CD4-positive, alpha-beta T cell (primary cell): ENCODE data around the gene CHM. TPM values are rescaled to one million over a fixed set of nuclear protein-coding genes. Genes with fewer than 3 reads are reported as not detected.

ENCODE experiments used
- ATAC-seq: fragments of 200-7000 bp; cut with Tn5 transposase; one replicate; pipeline ENCODE4 v1.10.0; 2022; ENCODE audit warnings: mild to moderate bottlenecking; ENCODE audit not compliant: poor library complexity
- CTCF ChIA-PET: fragments of 350-600 bp; sonication (Branson Sonifier 250); formaldehyde crosslinking; loops from one replicate; lab custom pipeline; 2021; ENCODE audit warnings: antibody characterized with exemption, inconsistent platforms; lab: Charles Lee
- POLR2A ChIA-PET: fragments of 350-600 bp; sonication (Branson Sonifier 250); formaldehyde crosslinking; loops from one replicate; lab custom pipeline; 2021; ENCODE audit warnings: antibody characterized with exemption, inconsistent platforms; lab: Charles Lee
- DNase-seq, 14 experiments: peaks; one replicate each; pipeline ENCODE4 v3.0.0-alpha.2; 2013 to 2020; ENCODE audit warnings: mixed read lengths in 2 of 14
- H3K27ac ChIP-seq, 2 donors: one replicate each; pipeline versions ENCODE4 v1.5.1 to v1.7.0; 2013; ENCODE audit warnings: low read length in 2 of 2, low read depth in 1 of 2, mild to moderate bottlenecking in 1 of 2
- H3K27me3 ChIP-seq, 2 experiments: 1 replicate in 1 of 2; 2 replicates in 1 of 2; pipeline versions ENCODE4 v1.6.1 to v1.7.0; 2013; ENCODE audit warnings: low read length in 2 of 2, control low read depth in 1 of 2, mild to moderate bottlenecking in 1 of 2, moderate library complexity in 1 of 2; ENCODE audit not compliant: insufficient read depth in 2 of 2, control insufficient read depth in 1 of 2
- H3K36me3 ChIP-seq: one replicate; pipeline ENCODE4 v1.6.1; 2013; ENCODE audit warnings: low read length, control low read depth; ENCODE audit not compliant: insufficient read depth
- H3K4me1 ChIP-seq: one replicate; pipeline ENCODE4 v1.6.1; 2013; ENCODE audit warnings: low read length, control low read depth; ENCODE audit not compliant: insufficient read depth
- H3K4me3 ChIP-seq: one replicate; pipeline ENCODE4 v1.5.1; 2013; ENCODE audit warnings: mild to moderate bottlenecking, low read length, moderate library complexity
- H3K9me3 ChIP-seq, 2 experiments: 1 replicate in 1 of 2; 2 replicates in 1 of 2; pipeline versions ENCODE4 v1.6.1 to v1.7.0; 2013; ENCODE audit warnings: low read length in 2 of 2, mild to moderate bottlenecking in 2 of 2, control low read depth in 1 of 2, moderate library complexity in 1 of 2; ENCODE audit not compliant: control insufficient read depth in 1 of 2, insufficient read depth in 1 of 2
- H3K27ac Mint-ChIP-seq: one replicate; pipeline ENCODE4 v1.8.0; 2020; ENCODE audit warnings: mixed read lengths
- H3K27me3 Mint-ChIP-seq: one replicate; pipeline ENCODE4 v1.8.0; 2021; ENCODE audit warnings: mixed read lengths
- H3K36me3 Mint-ChIP-seq: one replicate; pipeline ENCODE4 v1.8.0; 2021; ENCODE audit warnings: low read depth, mixed read lengths
- H3K4me1 Mint-ChIP-seq: one replicate; pipeline ENCODE4 v1.8.0; 2021; ENCODE audit warnings: low read depth, mixed read lengths
- H3K4me3 Mint-ChIP-seq: one replicate; pipeline ENCODE4 v1.8.0; 2020; ENCODE audit warnings: mild to moderate bottlenecking, mixed read lengths
- H3K9me3 Mint-ChIP-seq: one replicate; pipeline ENCODE4 v1.8.0; 2020; ENCODE audit warnings: mixed read lengths
- CTCF ChIP-seq: fragments of 200-600 bp; IDR thresholded peaks from one replicate; pipeline ENCODE4 v1.8.0; 2022; ENCODE audit warnings: antibody characterized with exemption, mild to moderate bottlenecking
- intact Hi-C, 2 experiments: fragments of 100-400 bp; cut with DNase I in 1 of 2; cut with micrococcal nuclease in 1 of 2; formaldehyde crosslinking; loops; one replicate each; pipeline versions ENCODE4 v1.15.1 to v1.9.0; 2023 to 2025; cut with DNase I, micrococcal nuclease
- total RNA-seq, 174 experiments: library from RNA in 2 of 174; stranded (reverse) in 2 of 174; gene quantifications; one replicate each; pipeline ENCODE4 v1.2.3 and lab custom pipeline; 2021 to 2026

The CHM gene
- total RNA-seq, 2 experiments from 2014 or later: 5.1 to 6.3 TPM

GRCh38 chrX:86044216-86044615 is 3.1 kb downstream of the CHM start:
- ChIA-PET CTCF (no interaction called here), POLR2A (no interaction called here)
- Histone ChIP-seq H3K27ac (no peak overlapping the region), H3K9me3 (no peaks in the 10 kb centered on the region), H3K4me1 (peaks cover 10% of the 10 kb centered on the region), H3K27me3 (no peaks in the 10 kb centered on the region), H3K36me3 (peaks cover 2% of the 10 kb centered on the region), H3K4me3 (no peak overlapping the region)
- DNase-seq (no peak), ATAC-seq (no peak)
- Mint-ChIP-seq H3K27ac (no peak overlapping the region), H3K4me3 (no peak overlapping the region), H3K36me3 (peaks cover 9% of the 10 kb centered on the region), H3K27me3 (no peaks in the 10 kb centered on the region), H3K4me1 (peaks cover 28% of the 10 kb centered on the region), H3K9me3 (no peaks in the 10 kb centered on the region)
- intact Hi-C loops: no loop called here
- TF ChIP-seq CTCF: no peak

GRCh38 chrX:86039625-86040568 is 7.5 kb downstream of the CHM start:
- no peaks in the 10 kb centered on the region for H3K27me3 ChIP-seq
- H3K4me3 ChIP-seq: no peak overlapping the region
- peaks cover 30% of the 10 kb centered on the region for H3K4me1 Mint-ChIP-seq
- POLR2A ChIA-PET: no interaction called here
- CTCF ChIA-PET: interaction anchor here (0.6 to 0.9 kb wide), 2 partner anchors 26 to 37 kb away, joined by 3 read pairs; no protein-coding TSS in a partner anchor
- H3K4me1 ChIP-seq: no peaks in the 10 kb centered on the region
- no peaks in the 10 kb centered on the region for H3K9me3 Mint-ChIP-seq
- DNase-seq (no peak), ATAC-seq (no peak)
- peaks cover 2% of the 10 kb centered on the region for H3K36me3 ChIP-seq
- intact Hi-C loops: no loop called here
- no peak for TF ChIP-seq CTCF
- no peaks in the 10 kb centered on the region for H3K9me3 ChIP-seq
- H3K27me3 Mint-ChIP-seq: no peaks in the 10 kb centered on the region
- H3K27ac ChIP-seq: no peak overlapping the region
- no peak overlapping the region for H3K27ac Mint-ChIP-seq
- H3K36me3 Mint-ChIP-seq: peaks cover 9% of the 10 kb centered on the region
- no peak overlapping the region for H3K4me3 Mint-ChIP-seq

- H3K36me3 ChIP-seq: no peaks in the 10 kb centered on the region
- H3K9me3 Mint-ChIP-seq: no peaks in the 10 kb centered on the region
- no peaks in the 10 kb centered on the region for H3K27me3 Mint-ChIP-seq
- ChIA-PET POLR2A (no interaction called here), CTCF (no interaction called here)
- intact Hi-C loops: no loop called here
- H3K27me3 ChIP-seq: no peaks in the 10 kb centered on the region
- DNase-seq (no peak), ATAC-seq (no peak)
- no peak overlapping the region for H3K4me3 Mint-ChIP-seq
- H3K36me3 Mint-ChIP-seq: no peaks in the 10 kb centered on the region
- no peak overlapping the region for H3K4me3 ChIP-seq
- H3K4me1 Mint-ChIP-seq: peaks cover 32% of the 10 kb centered on the region
- no peak overlapping the region for H3K27ac Mint-ChIP-seq
- H3K4me1 ChIP-seq: no peaks in the 10 kb centered on the region
- H3K27ac ChIP-seq: no peak overlapping the region
- no peak for TF ChIP-seq CTCF
- no peaks in the 10 kb centered on the region for H3K9me3 ChIP-seq
Observed at GRCh38 chrX:86033385-86033784, 14.0 kb downstream of the CHM start.
